LNCAP (cell line): Measurements from ENCODE around the gene LFNG.

Experiments used
- CTCF ChIP-seq: fragments of 450-650 bp; IDR thresholded peaks from 2 replicates; pipeline ENCODE4 v1.5.1; 2017; ENCODE audit warnings: mild to moderate bottlenecking

The LFNG gene

GRCh38 chr7:2540641-2541051 lies 21.1 kb downstream of the LFNG start:
- TF ChIP-seq CTCF, result no peak

- no peak for TF ChIP-seq CTCF
These were observed 21.9 kb downstream of the LFNG start for GRCh38 chr7:2541291-2542010.

GRCh38 chr7:2542011-2542915 lies 22.7 kb downstream of the LFNG start:
- no peak for TF ChIP-seq CTCF

GRCh38 chr7:2542916-2543871 lies 23.6 kb downstream of the LFNG start:
- TF ChIP-seq CTCF, result no peak

GRCh38 chr7:2544541-2545188 lies 25.1 kb downstream of the LFNG start:
- TF ChIP-seq CTCF, result no peak

- TF ChIP-seq CTCF, result no peak
These were observed 26.3 kb downstream of the LFNG start for GRCh38 chr7:2545746-2546425.
